HL-60/S4 treated with phorbol 12-myristate 13-acetate at 8.2 ng/mL for 4 days and 3 days (cell line): Measurements from ENCODE around the gene INHBE.
"Not testable (repeated sequence)": the region's sequence is repeated elsewhere in the genome, so short reads cannot be mapped to it uniquely, and the experiment has no call there.

Experiments used
- in situ Hi-C: fragments of 300-500 bp; cut with MboI; formaldehyde crosslinking; loops from 2 replicates; pipeline ENCODE4 v1.15.0; 2022; ENCODE audit warnings: low sequenced_read_pairs

Gene INHBE

DNA sequence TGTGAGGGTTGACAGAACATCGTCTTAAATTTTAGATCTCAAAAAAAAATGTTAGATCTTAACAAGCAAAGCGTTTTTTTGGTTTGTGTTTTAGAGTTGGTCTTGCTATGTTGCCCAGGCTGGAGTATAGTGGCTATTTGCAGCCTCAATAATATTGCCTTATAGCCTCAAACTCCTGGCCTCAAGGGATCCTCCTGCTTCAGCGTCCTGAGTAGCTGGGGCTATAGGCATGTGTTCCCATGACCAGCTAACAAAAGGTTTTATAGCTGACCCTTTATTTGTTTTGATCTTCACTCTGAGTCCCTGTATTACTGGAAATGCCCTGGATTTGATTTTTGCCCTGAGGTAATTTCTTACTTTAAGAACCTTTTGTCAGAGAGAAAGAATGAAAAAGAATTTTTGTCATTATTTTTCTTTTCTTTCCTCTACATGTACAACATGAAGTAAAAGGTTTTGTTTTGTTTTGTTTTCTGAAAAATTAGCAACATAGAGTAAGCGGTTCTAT, 15.3 kb upstream of the INHBE start:
- in situ Hi-C loops: no loop called here

DNA sequence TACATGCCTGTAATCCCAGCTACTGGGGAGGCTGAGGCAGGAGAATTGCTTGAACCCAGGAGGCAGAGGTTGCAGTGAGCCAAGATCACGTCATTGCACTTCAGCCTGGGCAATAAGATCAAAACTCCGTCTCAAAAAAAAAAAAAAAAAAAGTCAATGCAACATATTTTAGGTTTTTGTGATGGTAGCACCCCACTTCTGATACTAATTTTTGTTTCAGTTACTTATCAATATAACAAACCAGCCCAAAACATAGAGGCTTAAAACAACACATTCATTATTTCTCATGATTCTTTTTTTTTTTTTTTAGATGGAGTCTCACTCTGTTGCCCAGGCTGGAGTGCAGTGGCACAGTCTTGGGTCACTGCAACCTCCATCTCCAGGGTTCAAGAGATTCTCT, 13.7 kb upstream of the INHBE start:
- in situ Hi-C loops: not testable (repeated sequence)

DNA sequence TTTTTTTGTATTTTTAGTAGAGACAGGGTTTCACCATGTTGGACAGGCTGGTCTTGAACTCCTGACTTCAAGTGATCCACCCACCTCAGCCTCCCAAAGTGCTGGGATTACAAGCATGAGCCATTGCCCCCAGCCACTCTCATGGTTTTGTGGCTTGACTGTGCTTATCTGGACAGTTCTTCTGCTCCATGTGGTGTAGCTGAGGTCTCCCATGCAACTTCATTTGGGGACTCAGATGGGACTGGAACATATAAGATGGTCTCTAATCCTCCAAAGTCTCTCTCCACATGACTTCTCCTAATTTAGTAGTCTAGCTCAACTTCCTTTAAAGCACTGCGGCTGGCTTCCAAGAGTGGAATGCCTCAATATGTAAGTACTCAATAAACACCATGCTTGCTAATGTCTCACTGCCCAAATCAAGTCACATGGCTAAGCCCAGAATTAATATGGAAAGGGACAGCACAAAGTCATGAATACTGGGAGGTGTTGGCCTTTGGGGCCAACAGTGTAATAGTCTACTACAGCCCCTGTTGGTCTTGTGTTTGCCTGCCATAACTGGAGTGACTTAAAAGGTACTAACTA, 13.2 kb upstream of the INHBE start:
- in situ Hi-C loops: no loop called here

DNA sequence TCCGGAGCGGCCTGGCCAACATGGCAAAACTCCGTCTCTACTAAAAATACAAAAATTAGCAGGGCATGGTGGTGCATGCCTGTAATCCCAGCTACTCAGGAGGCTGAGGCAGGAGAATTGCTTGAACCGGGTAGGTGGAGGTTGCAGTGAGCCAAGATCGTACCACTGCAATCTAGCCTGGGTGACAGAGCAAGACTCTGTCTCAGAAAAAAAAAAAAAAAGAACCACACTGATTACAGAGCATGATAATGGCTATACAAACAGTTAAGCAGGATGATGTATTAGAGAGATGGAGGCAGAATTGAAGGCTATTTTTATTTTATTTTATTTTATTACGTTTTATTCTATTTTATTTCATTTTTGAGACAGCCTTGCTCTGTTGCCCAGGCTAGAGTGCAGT, 10.8 kb upstream of the INHBE start:
- in situ Hi-C loops: not testable (repeated sequence)

DNA sequence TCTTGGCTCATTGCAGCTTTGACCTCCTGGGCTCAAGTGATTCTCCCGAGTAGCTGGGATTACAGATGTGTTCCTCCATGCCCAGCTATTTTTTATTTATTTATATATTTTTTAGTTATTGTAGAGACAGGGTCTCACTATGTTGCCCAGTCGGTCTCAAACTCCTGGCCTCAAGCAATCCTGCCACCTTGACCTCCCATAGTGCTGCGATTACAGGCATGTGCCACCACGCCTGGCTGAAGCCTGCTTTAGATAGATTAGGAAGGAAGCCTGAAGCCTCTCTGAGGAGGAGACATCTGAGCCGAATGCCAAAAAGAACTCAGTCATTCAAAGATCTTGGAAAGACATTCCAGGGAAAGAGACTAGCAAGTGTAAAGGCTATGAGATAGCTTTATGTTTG, 10.4 kb upstream of the INHBE start:
- in situ Hi-C loops: no loop called here

DNA sequence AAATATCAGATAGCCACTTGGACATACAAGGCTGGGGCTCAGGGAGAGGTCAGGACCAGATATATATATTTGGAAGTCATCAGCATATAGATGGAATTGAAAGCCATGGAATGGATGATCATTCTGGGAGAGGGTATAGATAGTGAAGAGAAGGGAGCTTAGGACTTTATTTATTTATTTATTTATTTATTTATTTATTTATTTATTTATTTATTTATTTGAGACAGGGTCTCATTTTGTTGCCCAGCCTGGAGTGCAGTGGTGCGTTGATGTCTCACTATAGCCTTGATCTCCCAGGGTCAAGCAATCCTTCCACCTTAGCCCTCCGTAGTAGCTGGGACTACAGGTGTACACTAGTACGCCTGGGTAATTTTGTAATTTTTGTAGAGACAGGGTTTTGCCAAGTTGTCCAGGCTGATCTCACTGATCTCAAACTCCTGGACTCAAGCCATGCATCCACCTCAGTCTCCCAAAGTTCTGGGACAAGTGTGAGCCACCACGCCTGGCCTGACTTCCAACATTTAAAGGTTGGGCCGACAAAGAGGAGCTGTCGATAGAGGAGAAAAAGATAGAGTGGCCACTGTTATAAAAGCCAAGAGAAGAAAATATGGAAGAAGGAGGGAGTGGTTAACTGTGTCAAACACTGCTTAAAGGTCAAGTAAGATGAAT, 8.7 kb upstream of the INHBE start:
- in situ Hi-C loops: no loop called here

DNA sequence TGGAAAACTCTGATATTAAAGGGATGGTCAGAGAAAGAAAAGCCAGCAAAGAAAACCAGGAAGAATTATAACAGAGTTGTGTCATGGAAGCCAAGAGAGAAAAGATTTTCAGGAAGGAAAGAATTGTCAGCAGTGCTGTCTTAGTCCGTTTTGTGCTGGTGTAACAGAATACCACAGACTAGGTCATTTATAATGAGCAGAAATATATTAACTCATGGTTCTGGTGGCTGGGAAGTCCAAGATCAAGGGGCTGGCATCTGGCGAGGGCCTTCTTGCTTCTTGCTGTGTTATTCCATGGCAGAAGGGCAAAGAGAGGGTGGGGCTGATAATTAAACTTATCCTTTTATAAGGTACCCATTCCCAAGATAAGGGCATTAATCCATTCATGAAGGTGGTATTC, 6.4 kb upstream of the INHBE start:
- in situ Hi-C loops: no loop called here

DNA sequence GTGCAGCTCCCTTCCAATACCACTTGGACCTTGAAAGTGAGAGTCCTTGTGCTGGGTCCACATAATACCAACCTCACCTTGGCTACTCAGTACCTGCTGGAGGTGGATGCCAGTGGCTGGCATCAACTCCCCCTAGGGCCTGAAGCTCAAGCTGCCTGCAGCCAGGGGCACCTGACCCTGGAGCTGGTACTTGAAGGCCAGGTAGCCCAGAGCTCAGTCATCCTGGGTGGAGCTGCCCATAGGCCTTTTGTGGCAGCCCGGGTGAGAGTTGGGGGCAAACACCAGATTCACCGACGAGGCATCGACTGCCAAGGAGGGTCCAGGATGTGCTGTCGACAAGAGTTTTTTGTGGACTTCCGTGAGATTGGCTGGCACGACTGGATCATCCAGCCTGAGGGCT, 5.7 kb upstream of the INHBE start:
- in situ Hi-C loops: no loop called here

DNA sequence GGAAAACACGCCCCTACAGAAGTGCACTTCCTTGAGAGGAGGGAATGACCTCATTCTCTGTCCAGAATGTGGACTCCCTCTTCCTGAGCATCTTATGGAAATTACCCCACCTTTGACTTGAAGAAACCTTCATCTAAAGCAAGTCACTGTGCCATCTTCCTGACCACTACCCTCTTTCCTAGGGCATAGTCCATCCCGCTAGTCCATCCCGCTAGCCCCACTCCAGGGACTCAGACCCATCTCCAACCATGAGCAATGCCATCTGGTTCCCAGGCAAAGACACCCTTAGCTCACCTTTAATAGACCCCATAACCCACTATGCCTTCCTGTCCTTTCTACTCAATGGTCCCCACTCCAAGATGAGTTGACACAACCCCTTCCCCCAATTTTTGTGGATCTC, 5.0 kb upstream of the INHBE start:
- in situ Hi-C loops: loop anchor here (25.0 kb wide), 1 partner anchor 363 kb away; the partner anchor contains the start of genes NAB2 and NEMP1

DNA sequence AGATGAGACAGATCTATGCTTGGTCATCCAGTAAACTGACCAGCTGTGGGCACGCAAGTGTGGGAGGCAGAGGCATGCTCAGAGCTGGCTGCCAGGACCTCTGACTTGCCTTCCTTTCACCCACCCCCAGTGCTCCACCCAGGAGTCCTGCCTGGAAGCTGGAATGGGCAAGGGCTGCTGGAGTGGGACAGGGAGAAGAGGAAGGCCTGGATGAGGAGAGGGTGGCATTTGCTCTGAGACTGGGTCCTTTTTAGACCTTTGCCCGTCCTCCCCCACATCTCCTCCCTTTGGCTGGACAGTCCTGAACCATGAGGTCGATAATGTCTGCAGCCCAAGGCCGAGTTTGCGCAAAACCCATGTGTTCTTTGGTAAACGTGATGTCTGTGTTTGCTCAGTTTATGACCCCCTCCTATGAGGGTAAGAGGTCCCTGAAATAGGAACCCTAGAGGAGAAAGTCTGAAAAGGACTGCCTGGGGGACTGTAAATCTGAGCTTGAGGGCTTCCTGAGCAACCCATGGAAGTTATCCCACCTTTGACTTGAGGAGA, 3.8 kb upstream of the INHBE start:
- in situ Hi-C loops: loop anchor here (25.0 kb wide), 1 partner anchor 364 kb away; the partner anchor contains the start of genes NAB2 and NEMP1

DNA sequence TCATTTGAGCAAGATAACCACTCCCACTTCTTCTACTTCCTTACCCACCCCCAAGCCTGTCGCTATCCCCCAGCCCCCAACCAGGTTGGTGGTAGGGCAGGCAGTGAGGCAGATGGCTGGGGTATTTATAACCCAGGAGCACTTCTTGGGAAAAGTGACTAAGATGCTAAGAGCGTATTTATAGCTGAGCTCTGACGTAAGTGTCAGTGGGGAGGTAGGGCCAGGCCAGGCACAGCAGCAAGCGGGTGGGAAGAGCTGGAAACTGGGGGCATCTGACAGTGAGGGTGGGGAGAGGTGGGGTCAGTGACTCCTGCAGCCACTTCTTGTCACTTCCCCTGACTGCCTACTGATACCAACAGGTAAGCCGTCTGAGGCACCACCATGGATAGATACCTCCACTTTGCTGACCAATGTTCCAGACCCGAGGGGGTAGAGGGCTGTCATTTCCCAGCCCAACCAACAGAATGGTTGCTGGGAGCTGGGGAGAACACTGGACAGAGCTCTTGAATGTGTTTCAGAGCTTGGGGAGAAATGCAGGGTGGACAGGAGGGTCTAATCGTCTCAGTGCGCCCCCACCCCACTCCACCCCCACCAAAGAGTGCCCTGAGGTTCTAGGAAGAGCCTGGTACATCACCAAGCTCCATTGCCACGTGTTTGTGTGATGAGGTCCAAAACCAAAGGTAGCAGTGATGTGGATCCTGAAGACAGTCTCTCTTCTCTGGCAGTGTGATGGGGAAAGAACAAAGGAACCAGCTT, 2.7 kb upstream of the INHBE start:
- in situ Hi-C loops: loop anchor here (25.0 kb wide), 1 partner anchor 365 kb away; the partner anchor contains the start of genes NAB2 and NEMP1

DNA sequence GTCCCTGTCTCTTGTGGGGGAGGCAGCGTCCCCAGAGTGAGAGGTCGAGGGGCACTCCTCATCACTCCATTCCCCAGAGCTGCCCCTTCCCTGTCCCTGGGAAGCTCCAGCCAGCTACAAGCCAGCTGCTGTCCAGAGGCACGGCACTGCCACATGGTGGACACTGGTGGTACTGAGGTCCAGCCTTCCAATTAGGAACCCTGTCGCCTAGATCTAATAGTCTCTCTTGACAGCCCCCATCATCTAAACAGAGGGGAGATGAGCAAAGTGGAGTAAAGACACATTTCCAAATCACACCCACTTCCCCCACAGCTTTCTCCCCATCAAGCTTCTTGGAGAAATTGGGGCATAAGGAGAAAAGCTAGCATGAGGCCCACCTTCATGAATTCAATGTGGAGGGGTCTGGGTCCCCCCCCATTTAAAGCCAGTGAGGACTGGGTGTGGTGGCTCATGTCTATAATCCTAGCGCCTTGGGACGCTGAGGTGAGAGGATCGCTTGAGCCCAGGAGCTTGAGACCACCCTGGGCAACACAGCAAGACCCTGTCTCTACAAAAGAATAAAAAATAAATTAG, 2.1 kb upstream of the INHBE start:
- in situ Hi-C loops: loop anchor here (25.0 kb wide), 1 partner anchor 366 kb away; the partner anchor contains the start of genes NAB2 and NEMP1

DNA sequence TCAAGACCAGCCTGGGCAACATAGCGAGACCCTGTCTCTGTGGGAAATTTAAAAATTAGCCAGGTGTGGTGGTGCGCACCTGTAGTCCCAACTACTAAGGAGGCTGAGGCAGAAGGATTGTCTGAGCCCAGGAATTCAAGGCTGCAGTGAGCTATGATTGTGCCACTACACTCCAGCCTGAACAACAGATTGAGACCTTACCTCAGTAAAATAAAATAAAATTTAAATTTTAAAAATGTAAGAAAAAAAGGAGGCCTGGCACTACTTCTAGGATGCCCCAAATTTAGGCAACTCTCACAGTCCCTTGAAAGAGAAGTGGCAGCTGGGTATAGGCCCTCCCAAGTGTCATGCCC, 918 bp upstream of the INHBE start:
- in situ Hi-C loops: loop anchor here (25.0 kb wide), 1 partner anchor 367 kb away; the partner anchor contains the start of genes NAB2 and NEMP1

DNA sequence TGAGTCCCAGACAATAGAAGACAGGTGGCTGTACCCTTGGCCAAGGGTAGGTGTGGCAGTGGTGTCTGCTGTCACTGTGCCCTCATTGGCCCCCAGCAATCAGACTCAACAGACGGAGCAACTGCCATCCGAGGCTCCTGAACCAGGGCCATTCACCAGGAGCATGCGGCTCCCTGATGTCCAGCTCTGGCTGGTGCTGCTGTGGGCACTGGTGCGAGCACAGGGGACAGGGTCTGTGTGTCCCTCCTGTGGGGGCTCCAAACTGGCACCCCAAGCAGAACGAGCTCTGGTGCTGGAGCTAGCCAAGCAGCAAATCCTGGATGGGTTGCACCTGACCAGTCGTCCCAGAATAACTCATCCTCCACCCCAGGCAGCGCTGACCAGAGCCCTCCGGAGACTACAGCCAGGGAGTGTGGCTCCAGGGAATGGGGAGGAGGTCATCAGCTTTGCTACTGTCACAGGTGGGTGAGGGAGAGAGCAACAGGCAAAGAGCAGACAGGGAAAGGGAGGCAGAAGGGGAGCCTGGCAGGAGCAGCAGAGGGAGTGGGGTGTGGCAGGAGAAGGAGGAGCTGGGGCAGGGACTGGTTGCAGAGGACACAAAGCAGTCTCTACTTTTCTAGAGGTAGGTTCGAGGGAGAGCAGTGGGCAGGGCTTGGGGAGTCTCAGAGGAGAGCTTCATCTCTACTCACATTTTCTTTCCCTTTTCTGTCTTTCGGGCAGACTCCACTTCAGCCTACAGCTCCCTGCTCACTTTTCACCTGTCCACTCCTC, 452 bp downstream of the INHBE start:
- in situ Hi-C loops: loop anchor here (25.0 kb wide), 1 partner anchor 368 kb away; the partner anchor contains the start of genes NAB2 and NEMP1

DNA sequence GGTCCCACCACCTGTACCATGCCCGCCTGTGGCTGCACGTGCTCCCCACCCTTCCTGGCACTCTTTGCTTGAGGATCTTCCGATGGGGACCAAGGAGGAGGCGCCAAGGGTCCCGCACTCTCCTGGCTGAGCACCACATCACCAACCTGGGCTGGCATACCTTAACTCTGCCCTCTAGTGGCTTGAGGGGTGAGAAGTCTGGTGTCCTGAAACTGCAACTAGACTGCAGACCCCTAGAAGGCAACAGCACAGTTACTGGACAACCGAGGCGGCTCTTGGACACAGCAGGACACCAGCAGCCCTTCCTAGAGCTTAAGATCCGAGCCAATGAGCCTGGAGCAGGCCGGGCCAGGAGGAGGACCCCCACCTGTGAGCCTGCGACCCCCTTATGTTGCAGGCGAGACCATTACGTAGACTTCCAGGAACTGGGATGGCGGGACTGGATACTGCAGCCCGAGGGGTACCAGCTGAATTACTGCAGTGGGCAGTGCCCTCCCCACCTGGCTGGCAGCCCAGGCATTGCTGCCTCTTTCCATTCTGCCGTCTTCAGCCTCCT, 1.1 kb downstream of the INHBE start:
- in situ Hi-C loops: loop anchor here (25.0 kb wide), 1 partner anchor 369 kb away; the partner anchor contains the start of genes NAB2 and NEMP1

DNA sequence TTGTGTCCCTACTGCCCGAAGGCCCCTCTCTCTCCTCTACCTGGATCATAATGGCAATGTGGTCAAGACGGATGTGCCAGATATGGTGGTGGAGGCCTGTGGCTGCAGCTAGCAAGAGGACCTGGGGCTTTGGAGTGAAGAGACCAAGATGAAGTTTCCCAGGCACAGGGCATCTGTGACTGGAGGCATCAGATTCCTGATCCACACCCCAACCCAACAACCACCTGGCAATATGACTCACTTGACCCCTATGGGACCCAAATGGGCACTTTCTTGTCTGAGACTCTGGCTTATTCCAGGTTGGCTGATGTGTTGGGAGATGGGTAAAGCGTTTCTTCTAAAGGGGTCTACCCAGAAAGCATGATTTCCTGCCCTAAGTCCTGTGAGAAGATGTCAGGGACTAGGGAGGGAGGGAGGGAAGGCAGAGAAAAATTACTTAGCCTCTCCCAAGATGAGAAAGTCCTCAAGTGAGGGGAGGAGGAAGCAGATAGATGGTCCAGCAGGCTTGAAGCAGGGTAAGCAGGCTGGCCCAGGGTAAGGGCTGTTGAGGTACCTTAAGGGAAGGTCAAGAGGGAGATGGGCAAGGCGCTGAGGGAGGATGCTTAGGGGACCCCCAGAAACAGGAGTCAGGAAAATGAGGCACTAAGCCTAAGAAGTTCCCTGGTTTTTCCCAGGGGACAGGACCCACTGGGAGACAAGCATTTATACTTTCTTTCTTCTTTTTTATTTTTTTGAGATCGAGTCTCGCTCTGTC, 1.8 kb downstream of the INHBE start:
- in situ Hi-C loops: loop anchor here (25.0 kb wide), 1 partner anchor 370 kb away; the partner anchor contains the start of genes NAB2 and NEMP1

DNA sequence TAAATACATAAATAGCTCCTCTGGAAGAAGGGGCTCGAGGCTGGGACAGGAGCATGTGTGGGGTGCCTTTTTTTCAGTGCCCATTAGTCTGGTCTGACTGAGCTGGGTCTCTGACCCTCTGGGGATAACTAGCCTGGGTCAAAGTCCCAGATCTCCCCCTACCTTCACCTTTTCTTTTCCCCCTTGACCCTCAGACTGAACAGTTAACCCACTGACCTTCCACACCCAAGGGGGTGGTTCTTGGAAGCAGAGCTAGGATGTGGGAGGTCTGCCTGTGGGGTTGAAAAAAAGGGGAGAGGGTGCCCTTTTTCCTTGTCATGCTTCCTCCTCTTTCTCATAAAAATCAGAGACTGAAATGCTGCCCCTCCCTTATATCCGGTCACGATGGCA, 3.6 kb downstream of the INHBE start:
- in situ Hi-C loops: loop anchor here (25.0 kb wide), 1 partner anchor 371 kb away; the partner anchor contains the start of genes NAB2 and NEMP1

DNA sequence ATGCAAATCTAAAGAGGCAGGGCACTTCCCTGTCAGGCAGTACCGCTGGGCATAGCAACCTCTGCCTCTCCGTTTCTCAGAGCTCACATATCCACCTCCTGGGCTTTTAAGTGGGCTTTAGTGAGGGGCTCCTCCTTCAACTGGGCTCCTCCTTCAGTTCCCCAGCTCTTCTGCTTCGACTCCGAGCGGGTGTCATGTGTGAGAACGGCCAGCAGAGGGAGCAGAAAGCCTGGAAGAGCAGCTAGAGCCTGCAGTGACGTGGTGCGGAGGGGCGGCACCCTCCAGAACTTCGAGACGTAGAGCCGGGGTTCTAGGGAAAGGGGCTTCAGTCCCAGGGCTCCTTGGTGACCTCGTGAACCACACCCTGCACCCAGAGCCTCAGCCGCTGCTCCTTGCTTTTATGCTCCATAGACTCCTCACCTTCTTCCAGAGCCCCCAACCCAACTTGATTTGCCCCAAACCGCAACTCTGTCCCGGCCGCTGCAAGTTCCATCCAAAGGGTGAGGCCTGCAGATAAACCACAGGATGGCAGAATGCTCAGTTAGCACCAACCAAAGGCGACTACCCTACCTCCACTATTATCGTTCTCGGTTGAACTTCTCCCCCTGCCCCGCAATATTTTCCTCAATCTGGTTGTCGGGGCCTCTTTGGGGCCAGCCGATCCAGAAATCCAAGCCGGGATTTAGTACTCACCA, 4.1 kb downstream of the INHBE start:
- in situ Hi-C loops: loop anchor here (25.0 kb wide), 1 partner anchor 372 kb away; the partner anchor contains the start of genes NAB2 and NEMP1
